Measurements from ENCODE around the gene CTDNEP1.

The CTDNEP1 gene

DNA sequence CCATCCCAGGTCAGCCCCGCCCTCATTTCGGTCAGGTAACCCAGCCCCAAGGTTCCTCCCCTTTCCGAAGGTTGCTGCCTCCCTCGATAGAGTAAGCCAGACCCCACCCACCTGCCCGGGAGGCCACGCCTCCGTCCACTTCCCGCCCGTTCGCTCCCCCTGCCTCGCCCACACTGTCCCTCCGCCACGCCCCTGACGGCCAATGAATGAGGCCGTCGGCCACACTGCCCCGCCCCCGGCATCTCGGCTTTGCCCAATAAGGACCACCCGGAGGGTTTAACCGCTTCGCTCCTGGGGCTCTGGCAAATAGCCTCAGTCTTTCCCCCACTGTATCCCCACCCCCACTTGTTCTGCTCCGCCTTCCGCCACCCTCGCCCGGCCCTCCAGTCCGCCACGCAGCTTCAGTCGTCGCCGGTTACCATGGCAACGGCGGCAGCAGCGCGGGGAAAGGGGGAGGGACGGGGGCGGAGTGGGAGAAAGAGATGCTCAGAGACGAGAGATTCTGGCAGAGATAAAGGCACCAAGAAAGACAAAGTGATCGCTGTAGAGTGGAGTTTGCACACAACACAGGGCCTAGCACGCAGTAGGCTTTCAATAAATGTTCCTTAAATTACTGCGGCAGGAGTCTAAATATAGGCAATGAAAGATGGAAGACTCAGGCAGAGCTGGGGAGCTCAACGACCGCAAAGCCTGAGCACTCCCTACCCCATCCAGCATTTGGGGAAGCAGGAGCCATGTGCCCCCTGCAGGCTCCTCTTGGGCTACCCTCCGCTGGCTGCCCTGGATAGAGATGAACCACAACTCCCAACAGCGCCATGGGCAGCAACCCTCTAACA lies 37.0 kb downstream of the CTDNEP1 start:
- peak; percentile 100 for DNase-seq

DNA sequence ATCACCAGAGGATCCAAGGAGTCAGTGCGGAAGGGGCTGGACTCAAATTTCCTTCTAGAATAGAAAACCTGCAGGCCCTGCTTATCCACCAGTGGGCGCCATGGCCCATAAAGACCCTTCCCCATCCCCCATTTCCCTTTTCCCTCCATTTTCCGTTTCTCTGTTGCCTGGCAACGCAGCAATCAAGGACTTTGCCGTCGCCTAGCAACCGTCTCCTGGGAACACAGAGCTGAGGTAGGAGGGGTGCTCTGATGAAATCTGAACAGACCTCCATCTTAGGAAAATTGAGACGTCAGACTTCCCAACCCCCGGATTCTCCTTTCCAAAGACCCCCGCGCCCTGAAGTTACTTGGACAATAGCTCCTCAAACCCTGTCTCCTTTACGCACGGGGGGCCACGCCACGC lies 37.6 kb downstream of the CTDNEP1 start:
- DNase-seq = no peak

DNA sequence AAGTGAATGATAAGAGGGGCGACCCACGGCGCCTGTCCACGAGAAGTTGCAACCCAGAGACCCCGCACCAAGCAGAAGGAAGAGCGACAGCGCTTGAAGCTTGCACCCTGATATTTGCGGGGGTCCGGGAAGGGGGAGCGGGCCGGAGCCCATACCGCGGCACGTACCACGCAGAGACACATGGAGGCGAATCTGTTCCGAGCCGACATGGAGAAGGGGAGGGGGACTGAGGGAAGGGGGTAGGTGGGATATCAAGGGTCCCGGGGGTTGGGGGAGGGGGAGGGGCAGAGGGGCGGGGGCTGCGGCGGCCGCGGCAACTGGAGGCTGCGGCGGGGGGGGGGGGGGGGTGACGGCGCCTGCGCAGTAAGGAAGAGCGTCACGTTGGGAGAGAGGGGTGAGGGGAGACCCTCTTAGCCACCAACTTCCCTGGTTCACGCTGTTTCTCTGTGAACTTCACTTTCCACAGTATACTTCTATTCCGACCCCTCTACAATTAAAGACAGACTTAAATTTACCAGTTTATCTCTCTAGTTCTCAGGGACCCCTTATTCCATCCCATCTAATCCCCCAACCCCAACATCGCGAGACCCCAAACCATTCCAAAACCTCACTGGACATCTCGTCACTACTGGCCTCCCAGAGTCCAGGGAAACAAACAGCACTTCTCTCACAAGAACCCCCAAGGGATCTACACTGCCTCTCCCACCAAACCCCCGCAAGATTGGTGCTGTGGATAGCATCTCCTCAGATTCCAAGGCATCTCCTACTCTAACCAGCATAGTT lies 39.9 kb downstream of the CTDNEP1 start:
- DNase-seq = no peak

DNA sequence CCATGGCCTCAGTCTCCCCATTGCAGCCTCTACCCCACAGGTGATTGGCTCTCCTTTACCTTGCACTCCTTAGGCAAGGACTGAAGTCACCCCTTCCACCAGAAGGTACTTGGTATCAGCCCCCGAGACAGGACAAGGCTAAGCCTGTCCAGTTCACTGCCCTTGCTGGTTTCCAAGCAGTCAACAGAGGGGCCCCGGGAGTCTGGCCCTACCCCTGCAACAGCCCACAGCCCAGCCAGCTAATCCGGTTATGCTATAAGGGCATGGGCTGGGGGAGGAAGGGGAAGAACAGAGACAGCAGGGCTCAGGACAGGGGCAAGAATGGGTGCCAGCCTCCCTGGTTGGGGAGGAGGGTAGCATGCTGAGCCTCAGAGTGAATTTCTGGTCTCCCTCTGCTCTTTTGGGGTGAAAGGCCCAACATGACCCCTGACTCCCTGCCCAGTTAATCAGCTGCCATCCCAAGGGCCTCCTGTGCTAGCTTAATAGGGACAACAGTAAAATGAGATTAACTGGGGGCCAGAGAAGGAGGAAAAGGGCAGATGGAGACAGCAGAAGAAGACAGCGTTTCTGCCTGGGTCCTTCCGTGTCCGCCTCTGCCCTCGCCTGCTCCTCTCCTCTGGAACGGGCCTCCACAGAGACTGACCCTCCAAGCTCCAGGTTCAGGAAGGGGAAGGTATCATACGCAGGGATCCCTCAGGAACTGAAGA lies 42.6 kb downstream of the CTDNEP1 start:
- no peak for DNase-seq

- DNase-seq = no peak
Measured at GRCh38 chr17:7208027-7208571, 43.4 kb downstream of the CTDNEP1 start.

GRCh38 chr17:7207120-7208001 lies 44.2 kb downstream of the CTDNEP1 start:
- DNase-seq = no peak

DNA sequence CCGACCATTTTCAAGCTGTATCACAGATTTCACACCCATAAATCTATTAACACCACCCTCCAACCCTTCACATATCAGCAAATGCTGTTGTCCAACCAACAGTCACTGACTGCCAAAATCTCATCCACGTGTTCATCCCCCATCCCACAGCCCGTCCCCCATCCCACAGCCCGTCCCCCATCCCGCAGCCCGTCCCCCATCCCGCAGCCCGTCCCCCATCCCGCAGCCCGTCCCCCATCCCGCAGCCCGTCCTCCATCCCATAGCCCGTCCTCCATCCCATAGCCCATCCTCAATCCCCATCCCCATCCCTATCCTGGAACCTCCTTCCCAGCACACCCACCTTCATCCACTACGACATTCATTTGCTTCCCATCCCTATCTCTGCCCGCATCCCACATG lies 46.0 kb downstream of the CTDNEP1 start:
- no peak for DNase-seq

DNA sequence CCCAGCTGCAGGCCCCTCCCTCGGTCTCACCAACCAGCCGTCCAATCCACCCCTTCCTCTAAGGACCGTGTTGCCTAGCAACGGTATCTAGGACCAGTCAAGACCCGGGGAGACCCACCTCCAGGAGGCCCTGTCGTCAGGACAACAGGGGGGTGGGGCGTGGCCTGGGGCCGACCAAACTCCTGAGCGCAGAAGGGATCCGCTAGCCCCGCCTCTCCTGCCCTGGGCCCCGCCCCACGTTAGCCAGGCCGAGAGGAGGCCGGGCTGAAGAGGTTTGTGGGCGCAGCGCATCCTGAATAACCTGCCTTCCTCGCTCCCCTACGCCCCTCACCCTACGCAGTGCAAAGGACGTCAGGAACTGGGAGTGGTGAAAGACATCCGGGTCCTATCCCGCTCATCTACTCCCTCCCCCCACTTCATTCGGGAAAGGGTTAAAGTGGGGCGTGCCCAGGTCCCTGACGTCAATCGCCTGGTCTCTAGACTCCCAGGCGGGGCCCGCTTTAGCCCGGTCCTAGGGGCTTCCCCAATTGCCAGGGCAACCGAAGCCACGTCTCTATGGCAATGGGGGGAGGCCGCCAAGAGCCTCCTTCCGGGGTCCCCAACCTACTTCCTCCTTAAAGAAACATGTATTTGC lies 46.6 kb downstream of the CTDNEP1 start:
- peak; percentile 94 for DNase-seq

DNA sequence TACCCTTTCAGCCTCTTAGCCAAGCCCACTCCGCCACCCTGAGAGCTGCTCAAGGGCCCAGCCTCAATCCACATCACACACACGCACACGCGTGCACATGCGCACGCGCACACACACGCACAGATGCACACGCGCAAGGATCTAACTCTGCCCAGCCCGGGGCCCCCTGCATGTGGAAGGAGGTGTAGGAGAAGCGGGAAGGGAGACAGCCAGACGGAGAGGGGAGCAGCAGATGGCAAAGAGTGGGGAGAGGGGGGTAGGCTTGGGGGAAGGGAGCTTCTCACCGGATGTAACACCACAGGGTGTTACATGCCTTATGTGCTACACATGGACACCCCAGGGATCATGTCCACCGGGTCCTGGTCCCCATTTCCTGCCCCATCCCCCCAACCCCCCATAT lies 47.2 kb downstream of the CTDNEP1 start:
- peak; percentile 17 for DNase-seq

GRCh38 chr17:7203391-7203790 lies 48.1 kb downstream of the CTDNEP1 start:
- DNase-seq = no peak

- DNase-seq = no peak
Measured at GRCh38 chr17:7196651-7197401, 54.7 kb downstream of the CTDNEP1 start.

GRCh38 chr17:7195971-7196370 lies 55.6 kb downstream of the CTDNEP1 start:
- DNase-seq = no peak

Measured in CD4-positive, alpha-beta T cell treated with Interleukin-17A for 4 hours (primary cell).